Endometrial microvascular endothelial cells (primary cell): ENCODE measurements around the gene TRIM63. TPM values are rescaled to one million over a fixed set of nuclear protein-coding genes. Genes with fewer than 3 reads are reported as not detected.

Source experiments
- in situ Hi-C: cut with HindIII; loops from 2 replicates; pipeline ENCODE4 v1.10.0; 2017; ENCODE audit warnings: low sequenced_read_pairs, low pct_unique_long_range_greater_than_20kb; ENCODE audit errors: inconsistent ontology term
- total RNA-seq: library from RNA; depleted of rRNA; stranded (reverse); fragments of >200 nt; gene quantifications from one replicate; pipeline ENCODE4 v1.2.3, GENCODE V29; 2015; ENCODE audit errors: inconsistent ontology term

TRIM63 gene
- total RNA-seq, 1 donor from 2014 or later: not detected

DNA sequence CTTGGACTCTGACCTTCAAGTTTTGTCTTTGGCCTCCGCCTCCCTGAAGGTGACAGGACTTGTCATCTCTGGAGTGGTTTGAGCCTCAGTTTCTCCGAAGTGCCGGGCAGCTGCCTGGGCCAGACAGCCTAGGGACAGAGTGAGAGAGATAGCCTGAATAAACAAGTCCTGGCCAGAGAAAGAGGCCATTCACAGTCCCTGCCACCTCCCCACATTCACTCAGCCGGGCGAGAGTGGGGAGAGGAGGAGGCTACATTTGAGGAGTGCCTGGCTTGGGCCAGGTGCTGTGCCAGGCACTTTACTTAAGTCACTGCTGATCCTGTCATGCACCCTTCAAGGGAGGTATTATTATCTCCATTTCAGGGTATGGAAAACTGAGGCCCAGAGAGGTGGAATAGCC, 42.4 kb downstream of the TRIM63 start:
- in situ Hi-C loops: no loop called here

GRCh38 chr1:26023826-26024225, 43.6 kb downstream of the TRIM63 start:
- in situ Hi-C loops: no loop called here

GRCh38 chr1:26023009-26023408, 44.4 kb downstream of the TRIM63 start:
- in situ Hi-C loops: no loop called here

DNA sequence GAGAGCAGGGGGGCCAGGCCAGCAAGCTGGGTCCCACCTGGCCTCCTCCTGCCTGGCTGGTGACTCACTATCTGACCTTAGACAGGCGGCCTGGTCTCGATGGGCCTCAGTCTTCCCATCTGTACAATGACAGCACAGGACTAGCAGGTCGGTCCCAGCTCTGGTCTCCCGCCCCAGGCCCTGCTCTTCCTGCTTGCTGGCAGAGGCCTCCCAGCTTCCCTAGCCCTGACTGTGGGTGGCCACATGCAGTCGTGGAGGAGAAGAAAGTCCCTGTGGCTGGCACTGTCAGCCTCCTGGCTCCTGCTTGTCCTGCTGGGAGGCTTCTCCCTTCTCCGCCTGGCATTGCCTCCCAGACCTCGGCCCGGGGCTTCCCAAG, 45.0 kb downstream of the TRIM63 start:
- in situ Hi-C loops: no loop called here

GRCh38 chr1:26021647-26022403, 45.6 kb downstream of the TRIM63 start, which contains the start of gene EXTL1:
Gene EXTL1 (plus strand): TSS chr1:26021775. CDS start chr1:26022647, 872 bp downstream.
- in situ Hi-C loops: no loop called here

DNA sequence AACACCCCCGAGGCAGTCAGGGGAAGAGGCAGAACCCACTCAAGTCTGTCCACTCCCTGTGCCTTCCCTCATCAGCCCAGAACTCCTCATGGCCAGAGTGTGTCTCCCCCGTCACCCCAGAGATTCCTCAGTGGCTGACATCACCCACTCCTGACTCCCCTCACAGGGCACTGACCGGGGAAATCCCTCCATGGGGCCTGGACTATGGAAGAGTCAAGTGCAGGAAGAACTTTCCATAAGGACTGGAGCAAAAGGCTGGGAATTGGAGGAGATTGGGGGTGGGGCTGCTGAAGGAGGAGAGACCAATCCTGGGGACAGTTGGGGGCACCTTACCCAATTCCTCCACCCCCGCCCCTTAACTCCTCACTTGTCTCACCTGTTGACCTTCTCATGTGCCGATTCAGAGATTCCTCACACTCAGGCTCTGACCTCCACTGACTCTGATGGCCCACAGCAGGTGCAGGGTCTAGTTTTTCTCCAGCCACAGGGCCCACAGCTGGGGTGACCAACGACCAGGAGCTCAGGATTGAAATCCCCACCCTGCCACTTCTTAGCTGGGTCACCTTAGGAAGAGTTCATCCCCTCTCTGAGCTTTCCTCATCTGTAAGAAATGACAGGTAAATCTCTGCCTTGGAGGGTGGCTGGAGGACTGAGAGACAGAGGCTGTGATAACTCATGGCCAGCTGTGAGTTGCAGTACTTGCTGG, 46.3 kb downstream of the TRIM63 start:
- in situ Hi-C loops: no loop called here

GRCh38 chr1:26020330-26020768, 47.1 kb downstream of the TRIM63 start:
- in situ Hi-C loops: no loop called here

GRCh38 chr1:26019641-26020315, 47.7 kb downstream of the TRIM63 start:
- in situ Hi-C loops: no loop called here

DNA sequence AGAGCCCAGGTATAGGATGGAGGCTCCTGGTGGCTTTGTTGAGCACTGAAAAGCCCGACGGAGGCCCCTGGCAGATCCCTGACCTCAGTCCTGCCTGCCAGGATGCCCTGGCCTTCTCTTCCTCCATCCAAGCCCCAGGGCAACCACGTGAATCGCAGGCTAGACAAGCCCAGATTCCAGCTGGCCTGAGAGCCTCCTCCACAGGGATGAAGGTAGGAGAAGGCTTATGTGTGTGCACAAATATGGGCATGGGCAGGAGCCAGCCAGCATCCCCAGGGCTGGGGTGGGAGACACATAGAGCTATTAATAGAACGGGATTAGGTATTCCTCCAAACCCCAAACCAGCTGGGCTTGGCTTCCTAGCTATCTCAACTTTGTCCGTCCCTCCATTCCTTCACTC, 49.8 kb downstream of the TRIM63 start:
- in situ Hi-C loops: no loop called here

DNA sequence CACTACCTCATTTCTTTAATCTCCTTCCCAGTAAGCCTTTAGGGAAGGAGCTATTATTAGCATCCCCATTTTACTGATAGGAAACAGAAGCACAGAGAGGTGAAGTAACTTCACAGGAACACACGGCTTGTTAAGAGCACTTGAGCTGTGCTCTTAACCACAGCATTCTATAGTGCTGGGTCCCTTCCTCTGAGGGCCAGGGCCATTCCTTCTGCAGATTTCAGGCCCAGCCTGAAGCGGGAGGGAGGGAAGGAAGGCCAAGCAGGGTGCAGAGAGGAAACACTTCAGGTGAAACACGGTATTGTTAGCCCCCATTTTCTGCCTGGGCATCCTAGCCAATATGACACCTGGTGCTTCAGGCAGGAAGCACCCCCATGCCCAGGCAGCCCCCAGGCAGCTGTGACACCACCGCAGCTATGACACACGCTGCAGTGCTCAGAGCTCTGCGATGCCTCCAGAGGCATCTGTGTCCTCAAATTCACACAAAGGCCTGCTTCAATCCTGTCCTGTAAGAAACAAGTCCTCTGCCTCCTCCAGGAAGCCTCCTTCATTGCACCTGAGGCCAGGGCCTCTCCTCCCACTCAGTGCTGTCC, 50.4 kb downstream of the TRIM63 start:
- in situ Hi-C loops: no loop called here

- in situ Hi-C loops: no loop called here
Observed at GRCh38 chr1:26016258-26016952, 51.0 kb downstream of the TRIM63 start.

- in situ Hi-C loops: no loop called here
Observed at GRCh38 chr1:26015358-26015757, 52.1 kb downstream of the TRIM63 start.

GRCh38 chr1:26014179-26014578, 53.3 kb downstream of the TRIM63 start:
- in situ Hi-C loops: no loop called here

DNA sequence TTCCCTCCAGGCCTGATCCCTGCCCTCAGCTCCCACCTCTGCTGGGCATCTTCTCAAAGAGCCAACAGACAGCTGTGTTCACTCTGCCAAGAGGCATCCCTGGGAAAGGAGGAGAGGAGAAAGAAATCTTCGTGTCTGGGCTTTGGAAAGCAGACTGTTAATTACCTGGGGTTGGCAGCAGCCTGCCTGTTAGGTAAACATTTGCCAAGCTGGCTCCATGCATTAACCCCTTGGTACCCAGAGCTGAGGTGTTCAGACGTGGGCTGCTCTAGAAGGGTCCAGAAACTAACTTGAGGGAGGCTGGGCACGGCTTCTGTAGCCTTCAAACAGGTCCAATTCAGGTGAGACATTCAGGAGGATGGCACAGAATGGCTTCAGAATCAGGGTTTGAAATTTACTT, 54.6 kb downstream of the TRIM63 start:
- in situ Hi-C loops: no loop called here

GRCh38 chr1:26010825-26011224, 56.6 kb downstream of the TRIM63 start:
- in situ Hi-C loops: no loop called here

- in situ Hi-C loops: no loop called here
Observed at GRCh38 chr1:26009796-26010447, 57.5 kb downstream of the TRIM63 start.

- in situ Hi-C loops: no loop called here
Observed at GRCh38 chr1:26006710-26007109, 60.7 kb downstream of the TRIM63 start.

GRCh38 chr1:26005434-26006105, 61.9 kb downstream of the TRIM63 start:
- in situ Hi-C loops: no loop called here
